NCI-H82 treated with DMSO at 0.1 percent for 48 hours (cell line): Measurements from ENCODE around the gene ZFAND3.

Experiments
- DNase-seq: peaks from one replicate; lab custom pipeline; 2025; ENCODE audit not compliant: unreplicated experiment; lab: John Stamatoyannopoulos, UW

ZFAND3 gene

DNA sequence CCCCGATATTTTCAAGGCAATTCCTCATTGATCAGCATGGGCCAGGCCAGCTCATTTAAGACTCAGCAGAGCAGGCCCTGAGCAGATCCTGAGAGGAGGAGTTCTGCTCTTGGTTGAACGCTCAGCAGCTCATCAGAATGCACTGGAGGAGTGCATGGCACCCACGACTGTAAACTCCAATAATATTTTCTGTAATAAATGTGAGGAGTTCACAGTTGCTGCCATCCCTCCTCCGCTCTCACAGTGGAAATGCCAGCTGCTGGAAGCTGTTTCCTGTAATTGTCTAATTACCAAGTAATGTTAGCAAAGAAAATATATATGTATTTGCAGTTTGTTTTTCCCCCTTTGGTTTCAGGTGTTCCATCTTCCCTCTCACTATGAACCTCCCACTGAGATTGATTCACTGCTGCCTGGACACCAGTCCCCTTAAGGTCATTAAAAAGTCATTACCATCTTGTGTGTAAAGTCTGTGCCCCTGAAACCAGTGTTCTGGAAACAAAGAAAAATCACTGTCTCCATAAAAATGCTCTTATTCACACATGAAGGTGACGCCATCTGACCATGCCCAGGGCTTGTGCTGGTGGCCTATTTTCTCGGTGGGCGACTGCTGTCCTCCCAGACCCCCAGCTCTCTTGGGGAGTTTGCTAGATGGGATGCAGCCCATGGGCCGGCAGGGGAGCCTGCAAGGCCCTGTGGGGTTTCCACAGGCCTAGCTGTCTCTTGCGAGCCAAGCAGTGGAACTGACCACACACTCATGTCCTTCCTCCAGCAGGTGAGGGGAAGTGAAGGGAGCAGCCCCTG lies 374.2 kb downstream of the ZFAND3 start:
- no peak for DNase-seq

- DNase-seq, result no peak
Observed at GRCh38 chr6:38194282-38194572, 374.7 kb downstream of the ZFAND3 start.

- no peak for DNase-seq
Observed at GRCh38 chr6:38194589-38194988, 375.1 kb downstream of the ZFAND3 start.

- no peak for DNase-seq
Observed at GRCh38 chr6:38195113-38195635, 375.6 kb downstream of the ZFAND3 start.

DNA sequence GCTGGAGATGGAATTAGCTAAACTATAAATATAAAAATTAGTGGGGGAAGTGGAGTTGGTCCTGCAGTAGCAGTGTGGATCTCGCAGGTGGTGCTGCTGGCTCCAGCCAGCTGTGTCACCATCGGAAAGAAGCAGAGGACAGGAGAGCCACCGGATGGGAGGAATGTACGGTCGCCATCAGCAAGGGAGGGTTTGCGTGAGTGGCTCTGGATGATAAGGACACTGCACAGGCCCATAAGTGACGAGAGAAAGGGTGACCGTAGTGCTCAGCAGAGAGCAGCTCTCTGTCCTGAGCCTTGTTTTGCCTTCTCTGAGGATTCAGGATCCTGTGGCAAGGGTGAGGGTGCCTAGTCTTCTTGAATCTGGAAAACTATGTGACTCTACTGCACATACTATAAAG lies 378.7 kb downstream of the ZFAND3 start:
- DNase-seq, result no peak
